Esophagus squamous epithelium (tissue), 4 donors: ENCODE data around the gene DAP.

Experiments
- CTCF ChIP-seq, 6 experiments: fragments of 450-650 bp in 4 of 6; fragments of 200-600 bp in 2 of 6; sonication (generic) in 2 of 6; IDR thresholded peaks; one replicate each; pipeline ENCODE4 v1.5.1; 2016 to 2019; ENCODE audit warnings: antibody characterized with exemption in 6 of 6, mild to moderate bottlenecking in 4 of 6, moderate library complexity in 4 of 6
- POLR2A ChIP-seq, 4 donors: fragments of 450-650 bp; IDR thresholded peaks; one replicate each; pipeline ENCODE4 v1.6.1; 2017; ENCODE audit warnings: antibody characterized with exemption in 4 of 4, mild to moderate bottlenecking in 4 of 4, moderate library complexity in 3 of 4

GRCh38 chr5:10793785-10794184, 32.8 kb upstream of the DAP start:
- TF ChIP-seq CTCF (IDR thresholded peaks at IDR 0.05) (no peak), POLR2A (IDR thresholded peaks at IDR 0.05) (no peak)
